Colonic mucosa (tissue), 4 donors: Measurements from ENCODE around the gene CLN6. TPM values are rescaled to one million over a fixed set of nuclear protein-coding genes. Genes with fewer than 3 reads are reported as not detected.

Source experiments
- DNase-seq: peaks from one replicate; pipeline ENCODE4 v3.0.0-alpha.2; 2020
- H3K27ac ChIP-seq: fragments of 200-600 bp; one replicate; pipeline ENCODE4 v1.8.0; 2021
- H3K27me3 ChIP-seq: fragments of 200-600 bp; one replicate; pipeline ENCODE4 v1.8.0; 2021
- H3K36me3 ChIP-seq: fragments of 200-600 bp; one replicate; pipeline ENCODE4 v1.8.0; 2021
- H3K4me1 ChIP-seq: fragments of 200-600 bp; one replicate; pipeline ENCODE4 v1.8.0; 2021; ENCODE audit warnings: mild to moderate bottlenecking
- H3K4me3 ChIP-seq: fragments of 200-600 bp; one replicate; pipeline ENCODE4 v1.8.0; 2021
- H3K9ac ChIP-seq, 2 donors: one replicate each; pipeline ENCODE4 v1.7.0; 2013; ENCODE audit warnings: control low read depth in 2 of 2, low read depth in 2 of 2, low read length in 2 of 2
- H3K9me3 ChIP-seq: fragments of 200-600 bp; one replicate; pipeline ENCODE4 v1.8.0; 2021
- intact Hi-C: fragments of 100-400 bp; cut with DNase I; formaldehyde crosslinking; loops from one replicate; pipeline ENCODE4 v1.14.1; 2022
- total RNA-seq, 2 donors: library from RNA; stranded (reverse); fragmentation: NEBNext Ultra II Directional in 1 of 2; extraction: Animal tissue kit (Norgen Biotek cat#: 25700) in 1 of 2; gene quantifications; one replicate each; pipeline ENCODE4 v1.2.1, GENCODE V29; 2021
- TF ChIP-seq, protein P1 (sequence below): fragments of 200-600 bp; IDR thresholded peaks from one replicate; pipeline ENCODE4 v1.8.0; 2022; ENCODE audit warnings: antibody characterized with exemption, mild to moderate bottlenecking
- donor health status: healthy.
- donor health status: DM: no; HTN: no; CAD: no.
- donor health status: DM: no; HTN: no; CAD: no.

CLN6 gene
- total RNA-seq, 2 donors from 2014 or later = 18.9 to 55.8 TPM

DNA sequence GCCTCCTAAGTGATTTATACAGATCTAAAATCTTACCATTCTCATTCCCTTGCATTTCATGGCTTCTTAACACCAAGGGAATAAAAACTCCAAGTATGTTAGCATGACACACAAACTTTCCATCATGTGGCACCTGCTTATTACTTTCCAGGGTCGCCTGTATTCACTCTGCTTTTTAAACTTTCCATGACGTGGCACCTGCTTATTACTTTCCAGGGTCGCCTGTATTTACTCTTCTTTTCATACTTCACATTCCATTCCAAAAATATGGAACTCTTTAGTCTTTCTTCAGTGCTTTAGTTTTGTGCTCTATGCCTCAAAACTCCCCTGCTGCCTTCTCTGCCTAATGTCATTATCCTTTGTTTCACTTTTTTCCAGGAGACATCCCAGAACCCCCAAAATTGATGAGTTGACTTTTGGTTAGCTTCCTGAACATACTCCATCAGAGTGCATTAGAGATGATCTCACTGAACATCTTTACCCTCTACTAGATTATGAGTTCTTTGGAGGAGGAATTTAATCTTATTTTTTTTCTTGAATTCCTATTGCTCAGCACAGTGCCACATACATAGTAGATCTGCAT, 71.4 kb downstream of the CLN6 start:
- Histone ChIP-seq H3K27me3 (no peaks in the 10 kb centered on the region), H3K9ac (no peak overlapping the region), H3K4me1 (no peaks in the 10 kb centered on the region), H3K9me3 (no peaks in the 10 kb centered on the region), H3K36me3 (no peaks in the 10 kb centered on the region), H3K27ac (no peak overlapping the region), H3K4me3 (no peak overlapping the region)
- TF ChIP-seq, protein P1, sequence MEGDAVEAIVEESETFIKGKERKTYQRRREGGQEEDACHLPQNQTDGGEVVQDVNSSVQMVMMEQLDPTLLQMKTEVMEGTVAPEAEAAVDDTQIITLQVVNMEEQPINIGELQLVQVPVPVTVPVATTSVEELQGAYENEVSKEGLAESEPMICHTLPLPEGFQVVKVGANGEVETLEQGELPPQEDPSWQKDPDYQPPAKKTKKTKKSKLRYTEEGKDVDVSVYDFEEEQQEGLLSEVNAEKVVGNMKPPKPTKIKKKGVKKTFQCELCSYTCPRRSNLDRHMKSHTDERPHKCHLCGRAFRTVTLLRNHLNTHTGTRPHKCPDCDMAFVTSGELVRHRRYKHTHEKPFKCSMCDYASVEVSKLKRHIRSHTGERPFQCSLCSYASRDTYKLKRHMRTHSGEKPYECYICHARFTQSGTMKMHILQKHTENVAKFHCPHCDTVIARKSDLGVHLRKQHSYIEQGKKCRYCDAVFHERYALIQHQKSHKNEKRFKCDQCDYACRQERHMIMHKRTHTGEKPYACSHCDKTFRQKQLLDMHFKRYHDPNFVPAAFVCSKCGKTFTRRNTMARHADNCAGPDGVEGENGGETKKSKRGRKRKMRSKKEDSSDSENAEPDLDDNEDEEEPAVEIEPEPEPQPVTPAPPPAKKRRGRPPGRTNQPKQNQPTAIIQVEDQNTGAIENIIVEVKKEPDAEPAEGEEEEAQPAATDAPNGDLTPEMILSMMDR = no peak
- DNase-seq = no peak
- intact Hi-C loops = loop anchor here (10.0 kb wide), 1 partner anchor 103 kb away; the partner anchor contains the start of gene PIAS1

DNA sequence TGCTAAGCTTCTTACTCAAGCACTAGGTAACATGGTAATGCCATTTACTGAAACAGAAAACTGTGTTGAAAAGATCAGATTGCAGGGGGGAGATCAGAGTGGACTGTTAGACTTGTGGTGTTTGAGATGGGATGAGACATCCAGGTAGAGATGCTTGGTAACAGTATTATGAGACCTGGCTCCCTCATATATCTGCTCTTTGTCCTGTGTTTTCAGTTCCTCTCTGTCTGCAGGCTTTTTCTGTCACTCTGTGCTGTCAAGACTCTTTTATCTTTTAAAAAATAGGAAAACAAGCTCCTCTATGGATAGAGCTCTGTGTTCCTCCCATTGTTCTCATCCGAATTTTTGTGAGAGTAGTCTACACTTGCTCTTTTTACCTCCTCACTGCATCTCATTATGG, 72.5 kb downstream of the CLN6 start:
- Histone ChIP-seq H3K27me3 (no peaks in the 10 kb centered on the region), H3K9me3 (no peaks in the 10 kb centered on the region), H3K4me1 (no peaks in the 10 kb centered on the region), H3K36me3 (no peaks in the 10 kb centered on the region), H3K4me3 (no peak overlapping the region), H3K9ac (no peak overlapping the region), H3K27ac (no peak overlapping the region)
- no peak for DNase-seq
- TF ChIP-seq, protein P1 = no peak
- intact Hi-C loops = loop anchor here (10.0 kb wide), 1 partner anchor 102 kb away; the partner anchor contains the start of gene PIAS1

Other genes with a start within 250 kb of the CLN6 start
- gene PIAS1, start 175.4 kb downstream of the CLN6 start, total RNA-seq = 10 to 100 TPM; 26.6 to 33.0 TPM
- gene CALML4, start 24.4 kb downstream of the CLN6 start, total RNA-seq = 100 to 1,000 TPM; 111 to 126 TPM
- gene FEM1B, start 48.0 kb upstream of the CLN6 start, total RNA-seq = 10 to 100 TPM; 34.4 to 52.4 TPM
- 1 to 10 TPM; 2.4 to 4.1 TPM for gene ITGA11, start 202.4 kb upstream of the CLN6 start, total RNA-seq